Activated CD4-positive, alpha-beta T cell treated with anti-CD3 and anti-CD28 coated beads, Interleukin-2, amount 10 ng/mL, durations not matched to agents 7 days and 5 days (primary cell): ENCODE data around the gene ADGRE2. TPM values are rescaled to one million over a fixed set of nuclear protein-coding genes. Genes with fewer than 3 reads are reported as not detected.

Experiments used
- CTCF ChIA-PET: fragments of 350-600 bp; sonication (Branson Sonifier 250); formaldehyde crosslinking; loops from one replicate; lab custom pipeline; 2021; ENCODE audit warnings: antibody characterized with exemption; lab: Charles Lee
- POLR2A ChIA-PET: fragments of 350-600 bp; sonication (Branson Sonifier 250); formaldehyde crosslinking; loops from one replicate; lab custom pipeline; 2021; ENCODE audit warnings: antibody characterized with exemption; lab: Charles Lee
- DNase-seq: peaks from one replicate; pipeline ENCODE4 v3.0.0-alpha.2; 2020
- H3K27ac Mint-ChIP-seq: one replicate; pipeline ENCODE4 v1.8.0; 2021; ENCODE audit warnings: mild to moderate bottlenecking, moderate library complexity, mixed read lengths
- H3K27me3 Mint-ChIP-seq: one replicate; pipeline ENCODE4 v1.8.0; 2021; ENCODE audit warnings: mixed read lengths
- H3K36me3 Mint-ChIP-seq: one replicate; pipeline ENCODE4 v1.8.0; 2021; ENCODE audit warnings: low read depth, mixed read lengths
- H3K4me1 Mint-ChIP-seq: one replicate; pipeline ENCODE4 v1.8.0; 2021; ENCODE audit warnings: mixed read lengths
- H3K4me3 Mint-ChIP-seq: one replicate; pipeline ENCODE4 v1.8.0; 2021; ENCODE audit warnings: mild to moderate bottlenecking, moderate library complexity, mixed read lengths
- H3K9me3 Mint-ChIP-seq: one replicate; pipeline ENCODE4 v1.8.0; 2021; ENCODE audit warnings: mixed read lengths
- total RNA-seq, 2 experiments: library from RNA; stranded (reverse); gene quantifications; one replicate each; pipeline ENCODE4 v1.2.3, GENCODE V29; 2021

ADGRE2 gene
- total RNA-seq, 2 experiments from 2014 or later: 0.42 to 0.73 TPM

DNA sequence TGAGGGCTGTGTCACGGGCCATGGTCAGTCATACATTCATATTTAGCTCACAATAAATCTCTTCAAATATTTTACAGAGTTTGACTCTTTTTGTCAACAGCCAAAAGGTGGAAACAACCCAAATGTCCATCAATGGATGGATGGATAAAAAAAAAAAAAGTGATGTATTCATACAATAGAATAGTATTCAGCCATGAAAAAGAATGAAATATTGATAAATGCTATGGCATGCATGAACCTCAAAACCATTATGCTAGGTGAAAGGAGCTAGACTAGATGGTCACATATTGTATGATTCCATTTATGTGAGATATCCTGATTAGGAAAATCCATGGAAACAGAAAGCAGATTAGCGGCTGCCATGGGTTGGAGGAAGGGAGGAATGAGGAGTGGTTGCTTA is 16.2 kb downstream of the ADGRE2 start:
- no peak overlapping the region for H3K4me3 Mint-ChIP-seq
- ChIA-PET POLR2A (no interaction called here), CTCF (interaction anchor here (1.9 kb wide), 1 partner anchor 24 kb away, joined by 5 read pairs; no protein-coding TSS in a partner anchor)
- H3K9me3 Mint-ChIP-seq: no peaks in the 10 kb centered on the region
- no peak for DNase-seq
- no peak overlapping the region for H3K27ac Mint-ChIP-seq
- H3K27me3 Mint-ChIP-seq: no peaks in the 10 kb centered on the region
- H3K4me1 Mint-ChIP-seq: no peaks in the 10 kb centered on the region
- peaks cover 2% of the 10 kb centered on the region for H3K36me3 Mint-ChIP-seq

DNA sequence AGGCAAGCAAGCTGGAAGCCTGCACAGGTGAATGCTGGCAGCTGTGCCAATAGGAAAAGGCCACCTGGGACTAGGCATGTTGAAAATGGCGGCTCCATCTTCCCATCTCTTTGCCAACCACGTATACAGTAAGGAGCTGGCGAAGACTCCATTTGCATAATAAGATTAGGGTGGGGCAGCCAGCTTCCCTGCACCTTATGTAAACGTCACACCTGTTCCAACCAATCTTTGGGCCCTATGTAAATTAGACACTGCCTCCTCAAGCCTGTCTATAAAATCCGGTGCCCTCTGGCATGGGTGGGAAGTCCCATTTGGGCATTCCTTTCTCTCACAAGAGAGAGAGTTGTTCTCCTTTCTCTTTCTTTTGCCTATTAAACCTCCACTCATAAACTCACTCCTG is 16.8 kb downstream of the ADGRE2 start:
- Mint-ChIP-seq H3K27ac (no peak overlapping the region), H3K4me3 (no peak overlapping the region), H3K36me3 (peaks cover 2% of the 10 kb centered on the region), H3K4me1 (no peaks in the 10 kb centered on the region), H3K27me3 (no peaks in the 10 kb centered on the region), H3K9me3 (no peaks in the 10 kb centered on the region)
- no peak for DNase-seq
- ChIA-PET POLR2A (no interaction called here), CTCF (interaction anchor here (1.9 kb wide), 1 partner anchor 25 kb away, joined by 5 read pairs; no protein-coding TSS in a partner anchor)

DNA sequence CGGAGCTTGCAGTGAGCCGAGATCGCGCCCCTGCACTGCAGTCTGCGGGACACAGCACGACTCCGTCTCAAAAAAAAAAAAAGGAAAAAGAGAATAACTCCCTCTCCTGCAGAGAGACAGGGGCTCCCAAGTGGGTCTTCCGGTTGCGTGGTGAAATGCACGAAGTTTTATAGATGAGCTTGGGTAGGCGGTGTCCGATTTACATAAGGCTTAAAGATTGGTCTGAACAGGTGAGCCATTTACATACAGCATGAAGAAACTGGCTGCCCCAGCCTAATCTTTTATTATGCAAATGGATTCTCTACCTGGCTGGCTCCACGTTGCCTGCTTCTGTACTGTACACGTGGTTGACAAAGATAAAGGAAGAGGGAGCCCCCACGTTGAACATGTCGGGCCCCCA is 19.5 kb downstream of the ADGRE2 start:
- H3K4me1 Mint-ChIP-seq: no peaks in the 10 kb centered on the region
- H3K36me3 Mint-ChIP-seq: no peaks in the 10 kb centered on the region
- CTCF ChIA-PET: no interaction called here
- POLR2A ChIA-PET: interaction anchor here (0.6 kb wide), 1 partner anchor 11 kb away, joined by 3 read pairs; no protein-coding TSS in a partner anchor
- no peak overlapping the region for H3K27ac Mint-ChIP-seq
- H3K4me3 Mint-ChIP-seq: no peak overlapping the region
- H3K9me3 Mint-ChIP-seq: no peaks in the 10 kb centered on the region
- H3K27me3 Mint-ChIP-seq: no peaks in the 10 kb centered on the region
- no peak for DNase-seq

DNA sequence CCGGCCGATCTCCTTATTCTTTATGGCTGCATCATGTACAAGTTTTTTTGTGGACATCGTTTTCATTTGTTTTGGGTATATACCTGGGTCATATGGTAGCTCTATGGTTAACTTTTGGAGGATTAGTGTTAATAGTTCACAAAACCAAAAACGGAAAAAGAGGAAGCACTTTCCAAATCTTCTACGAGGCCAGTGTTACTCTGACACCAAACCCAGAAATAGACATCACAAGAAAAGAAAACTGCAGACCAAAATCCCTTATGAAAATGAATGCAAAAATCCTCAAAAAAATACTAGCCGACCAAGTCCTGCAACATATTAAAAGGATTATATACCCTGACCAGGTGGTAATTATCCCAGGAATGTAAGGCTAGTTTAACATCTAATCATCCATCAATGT is 29.8 kb downstream of the ADGRE2 start:
- DNase-seq: no peak
- H3K27ac Mint-ChIP-seq: no peak overlapping the region
- ChIA-PET POLR2A (no interaction called here), CTCF (interaction anchor here (1.0 kb wide), 1 partner anchor 938 kb away, joined by 4 read pairs; no protein-coding TSS in a partner anchor)
- no peaks in the 10 kb centered on the region for H3K4me1 Mint-ChIP-seq
- no peaks in the 10 kb centered on the region for H3K36me3 Mint-ChIP-seq
- no peak overlapping the region for H3K4me3 Mint-ChIP-seq
- no peaks in the 10 kb centered on the region for H3K27me3 Mint-ChIP-seq
- no peaks in the 10 kb centered on the region for H3K9me3 Mint-ChIP-seq

DNA sequence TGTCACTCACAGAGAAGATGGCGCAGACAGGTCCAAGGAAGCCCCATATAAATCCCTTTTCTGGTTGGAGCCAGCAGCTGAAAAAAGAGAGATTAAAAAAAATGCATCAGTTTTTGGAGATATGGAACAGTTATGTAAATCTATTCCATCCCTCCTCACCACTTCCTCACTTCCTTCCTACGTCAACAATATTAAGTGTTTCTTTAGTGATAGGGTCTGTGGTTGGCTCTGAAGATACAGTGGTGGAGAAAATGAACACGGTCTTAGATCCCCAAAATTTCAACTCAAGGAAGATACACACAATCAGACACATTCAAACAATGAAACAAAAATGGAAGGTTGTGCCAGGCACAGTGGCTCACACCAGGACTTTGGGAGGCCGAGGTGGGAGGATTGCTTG is 31.5 kb downstream of the ADGRE2 start:
- Mint-ChIP-seq H3K9me3 (no peaks in the 10 kb centered on the region), H3K27ac (no peak overlapping the region), H3K27me3 (no peaks in the 10 kb centered on the region), H3K4me3 (no peak overlapping the region), H3K4me1 (no peaks in the 10 kb centered on the region), H3K36me3 (no peaks in the 10 kb centered on the region)
- CTCF ChIA-PET: no interaction called here
- no peak for DNase-seq
- POLR2A ChIA-PET: no interaction called here

DNA sequence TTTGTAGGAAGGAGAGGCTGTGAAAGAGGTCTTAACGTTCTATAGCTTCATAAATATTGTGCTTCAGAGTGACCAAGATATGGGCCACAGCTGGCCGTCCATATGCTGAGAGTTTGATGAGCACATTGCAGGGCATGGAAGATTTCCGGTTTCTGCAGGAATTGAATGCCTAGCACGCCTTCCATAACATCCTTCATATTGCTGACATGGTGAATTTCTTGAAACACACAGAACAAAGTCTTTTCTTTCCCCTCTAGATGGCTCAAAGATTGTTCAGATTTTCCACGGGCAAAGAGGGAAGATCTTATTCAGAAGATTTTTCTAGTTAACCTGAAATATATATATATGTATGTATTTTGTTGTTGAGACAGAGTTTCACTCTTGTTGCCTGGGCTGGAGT is 42.4 kb downstream of the ADGRE2 start:
- no peak for DNase-seq
- Mint-ChIP-seq H3K27ac (no peak overlapping the region), H3K4me1 (no peaks in the 10 kb centered on the region), H3K27me3 (peaks cover 2% of the 10 kb centered on the region), H3K4me3 (no peak overlapping the region), H3K36me3 (no peaks in the 10 kb centered on the region), H3K9me3 (peaks cover 2% of the 10 kb centered on the region)
- ChIA-PET CTCF (no interaction called here), POLR2A (no interaction called here)

DNA sequence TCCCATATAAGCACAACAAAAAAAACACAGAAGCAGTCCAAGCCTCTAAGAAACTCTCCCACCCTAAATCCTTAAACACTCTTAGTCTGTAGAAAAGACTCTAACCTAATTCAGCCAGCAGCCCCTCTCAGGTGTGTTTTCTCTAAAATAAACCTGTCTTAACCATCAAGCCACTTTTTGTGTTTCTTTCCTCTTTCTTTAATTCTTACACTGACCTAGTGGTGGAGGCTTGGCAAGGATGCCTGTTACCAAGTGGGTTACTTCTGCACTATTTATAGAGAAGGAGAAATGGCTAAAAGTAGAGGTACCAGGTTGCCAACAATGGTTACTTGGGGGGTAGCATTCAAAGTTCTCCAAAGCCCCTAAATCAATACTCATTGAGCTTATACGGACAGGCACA is 44.8 kb downstream of the ADGRE2 start:
- Mint-ChIP-seq H3K4me3 (no peak overlapping the region), H3K27me3 (peaks cover 2% of the 10 kb centered on the region), H3K9me3 (peaks cover 9% of the 10 kb centered on the region), H3K36me3 (no peaks in the 10 kb centered on the region), H3K4me1 (no peaks in the 10 kb centered on the region), H3K27ac (no peak overlapping the region)
- CTCF ChIA-PET: no interaction called here
- POLR2A ChIA-PET: no interaction called here
- no peak for DNase-seq

DNA sequence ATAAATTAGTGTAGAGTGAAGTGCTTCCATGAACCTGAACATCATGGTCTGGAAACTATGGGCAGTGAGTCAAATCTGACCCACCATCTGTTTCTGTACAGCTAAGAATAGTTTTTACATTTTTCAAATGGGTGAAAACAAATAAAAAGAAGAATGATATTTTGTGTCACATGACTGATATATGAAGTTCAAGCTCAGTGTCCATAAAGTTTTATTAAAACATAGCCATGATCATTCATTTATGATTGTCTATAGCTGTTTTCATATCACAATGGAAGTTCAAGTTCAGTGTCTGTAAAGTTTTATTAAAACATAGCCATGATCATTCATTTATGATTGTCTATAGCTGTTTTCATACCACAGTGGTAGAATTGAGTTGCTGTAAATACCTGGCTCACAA is 45.9 kb downstream of the ADGRE2 start:
- H3K4me3 Mint-ChIP-seq: no peak overlapping the region
- H3K9me3 Mint-ChIP-seq: peaks cover 16% of the 10 kb centered on the region
- H3K36me3 Mint-ChIP-seq: no peaks in the 10 kb centered on the region
- H3K27ac Mint-ChIP-seq: no peak overlapping the region
- ChIA-PET POLR2A (no interaction called here), CTCF (no interaction called here)
- no peak for DNase-seq
- H3K4me1 Mint-ChIP-seq: no peaks in the 10 kb centered on the region
- H3K27me3 Mint-ChIP-seq: peaks cover 2% of the 10 kb centered on the region

DNA sequence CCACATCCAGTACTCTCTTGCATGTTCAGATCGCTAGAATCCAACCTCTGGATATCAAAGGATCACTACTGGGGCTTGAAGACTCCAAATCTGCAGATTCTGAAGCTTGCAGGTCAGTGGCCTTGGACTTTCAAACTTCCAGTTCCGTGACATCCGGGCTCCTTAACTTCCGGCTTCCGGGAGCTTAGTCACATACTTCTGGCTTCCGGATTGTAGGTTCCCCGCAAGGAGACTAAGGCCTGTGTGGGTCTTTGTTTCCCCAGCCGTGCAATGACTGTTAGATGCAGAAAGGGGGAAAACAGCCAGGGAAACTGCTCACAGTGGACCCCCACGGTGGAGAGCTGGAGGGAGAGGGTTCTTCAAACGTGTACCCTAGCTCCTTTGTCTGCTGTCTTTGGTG is 47.2 kb downstream of the ADGRE2 start:
- H3K9me3 Mint-ChIP-seq: peaks cover 25% of the 10 kb centered on the region
- CTCF ChIA-PET: no interaction called here
- H3K27ac Mint-ChIP-seq: no peak overlapping the region

DNA sequence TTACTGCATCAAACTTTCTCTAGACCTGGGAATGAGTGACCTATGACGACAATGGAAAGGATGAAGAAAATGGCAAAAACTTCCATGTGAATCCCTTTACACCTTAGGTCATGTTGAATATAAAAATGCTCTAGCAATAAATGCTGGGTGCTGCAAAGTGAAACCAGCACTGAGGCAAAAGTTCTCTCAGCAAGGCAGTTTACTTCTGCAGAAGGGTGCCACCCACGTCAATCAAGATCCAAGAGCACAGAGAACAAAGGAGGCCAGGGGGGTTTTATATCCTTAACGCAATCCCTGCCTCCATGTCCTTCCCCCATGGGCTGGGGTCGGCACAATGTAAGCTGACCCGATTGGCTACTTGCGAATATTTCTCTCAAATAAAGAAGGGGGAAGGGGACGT is 49.8 kb downstream of the ADGRE2 start:
- CTCF ChIA-PET: no interaction called here
- POLR2A ChIA-PET: no interaction called here
- peaks cover 3% of the 10 kb centered on the region for H3K36me3 Mint-ChIP-seq

More for the DNA sequence above, 47.2 kb downstream of the ADGRE2 start:
- no peak overlapping the region for H3K4me3 Mint-ChIP-seq
- H3K27me3 Mint-ChIP-seq: peaks cover 2% of the 10 kb centered on the region
- H3K36me3 Mint-ChIP-seq: no peaks in the 10 kb centered on the region
- H3K4me1 Mint-ChIP-seq: no peaks in the 10 kb centered on the region
- DNase-seq: no peak
- POLR2A ChIA-PET: no interaction called here

DNA sequence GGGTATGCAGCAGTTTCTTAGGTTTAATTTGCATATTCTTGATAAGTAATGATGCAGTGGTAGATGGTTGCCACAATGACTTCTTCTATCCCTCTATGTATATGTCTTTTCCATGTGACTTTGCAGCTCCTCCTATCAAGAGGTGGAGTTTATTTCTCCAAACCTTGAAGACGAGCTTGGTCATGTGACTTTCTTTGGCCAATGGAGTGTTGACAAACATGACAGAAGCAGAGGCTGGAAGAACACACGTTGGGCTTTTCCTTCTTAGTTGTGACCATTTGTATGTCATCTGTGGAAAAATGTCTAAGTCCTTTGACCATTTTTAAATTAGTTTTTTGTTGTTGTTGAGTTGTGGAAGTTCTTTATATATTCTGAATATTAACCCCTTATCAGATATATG is 56.2 kb downstream of the ADGRE2 start:
- H3K4me3 Mint-ChIP-seq: no peak overlapping the region
- POLR2A ChIA-PET: no interaction called here
- H3K27me3 Mint-ChIP-seq: no peaks in the 10 kb centered on the region
- DNase-seq: no peak
- H3K4me1 Mint-ChIP-seq: no peaks in the 10 kb centered on the region
- H3K9me3 Mint-ChIP-seq: peaks cover 70% of the 10 kb centered on the region
- CTCF ChIA-PET: interaction anchor here (1.3 kb wide), 1 partner anchor 10 kb away, joined by 3 read pairs; no protein-coding TSS in a partner anchor
- H3K27ac Mint-ChIP-seq: no peak overlapping the region
- H3K36me3 Mint-ChIP-seq: peaks cover 44% of the 10 kb centered on the region

More for the DNA sequence above, 49.8 kb downstream of the ADGRE2 start:
- DNase-seq: no peak
- Mint-ChIP-seq H3K9me3 (peaks cover 38% of the 10 kb centered on the region), H3K27me3 (no peaks in the 10 kb centered on the region), H3K27ac (no peak overlapping the region), H3K4me3 (no peak overlapping the region), H3K4me1 (no peaks in the 10 kb centered on the region)

DNA sequence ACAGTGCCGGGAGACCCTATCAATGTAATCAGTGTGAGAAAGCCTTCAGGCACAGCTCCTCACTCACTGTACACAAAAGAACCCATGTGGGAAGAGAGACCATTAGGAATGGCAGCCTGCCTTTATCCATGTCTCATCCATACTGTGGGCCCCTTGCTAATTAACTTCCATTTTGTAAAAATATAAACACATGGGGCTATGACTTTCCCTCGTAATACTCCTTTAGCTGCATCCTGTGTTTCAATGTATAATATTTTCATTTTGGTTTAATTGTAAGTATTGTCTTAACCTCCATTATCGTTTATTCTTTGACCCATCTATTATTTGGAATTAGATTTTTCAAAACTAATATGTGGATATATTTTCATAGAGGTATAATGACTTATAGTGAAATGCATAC is 59.2 kb downstream of the ADGRE2 start:
- POLR2A ChIA-PET: no interaction called here
- peaks cover 72% of the 10 kb centered on the region for H3K36me3 Mint-ChIP-seq
- peaks cover 71% of the 10 kb centered on the region for H3K9me3 Mint-ChIP-seq
- no peak overlapping the region for H3K27ac Mint-ChIP-seq
- H3K4me3 Mint-ChIP-seq: no peak overlapping the region
- CTCF ChIA-PET: no interaction called here
- no peaks in the 10 kb centered on the region for H3K27me3 Mint-ChIP-seq
- no peak for DNase-seq
- H3K4me1 Mint-ChIP-seq: no peaks in the 10 kb centered on the region

DNA sequence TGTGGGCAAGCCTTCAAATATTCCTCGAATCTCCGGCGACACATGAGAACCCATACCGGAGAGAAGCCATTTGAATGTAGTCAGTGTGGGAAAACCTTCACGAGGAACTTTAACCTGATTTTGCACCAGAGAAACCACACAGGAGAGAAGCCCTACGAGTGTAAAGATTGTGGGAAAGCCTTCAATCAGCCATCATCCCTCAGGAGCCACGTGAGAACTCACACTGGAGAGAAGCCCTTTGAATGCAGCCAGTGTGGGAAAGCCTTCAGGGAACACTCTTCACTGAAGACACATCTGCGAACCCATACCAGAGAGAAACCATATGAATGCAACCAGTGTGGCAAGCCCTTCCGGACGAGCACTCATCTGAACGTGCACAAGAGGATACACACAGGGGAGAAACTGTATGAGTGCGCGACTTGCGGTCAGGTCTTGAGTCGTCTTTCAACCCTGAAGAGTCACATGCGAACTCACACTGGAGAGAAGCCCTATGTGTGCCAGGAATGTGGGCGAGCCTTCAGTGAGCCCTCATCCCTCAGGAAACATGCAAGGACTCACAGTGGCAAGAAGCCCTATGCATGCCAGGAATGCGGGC is 59.7 kb downstream of the ADGRE2 start:
- ChIA-PET POLR2A (no interaction called here), CTCF (no interaction called here)
- H3K9me3 Mint-ChIP-seq: peaks cover 71% of the 10 kb centered on the region
- H3K4me3 Mint-ChIP-seq: no peak overlapping the region
- H3K4me1 Mint-ChIP-seq: no peaks in the 10 kb centered on the region
- no peak for DNase-seq
- H3K27ac Mint-ChIP-seq: no peak overlapping the region
- H3K27me3 Mint-ChIP-seq: no peaks in the 10 kb centered on the region
- H3K36me3 Mint-ChIP-seq: peaks cover 75% of the 10 kb centered on the region

DNA sequence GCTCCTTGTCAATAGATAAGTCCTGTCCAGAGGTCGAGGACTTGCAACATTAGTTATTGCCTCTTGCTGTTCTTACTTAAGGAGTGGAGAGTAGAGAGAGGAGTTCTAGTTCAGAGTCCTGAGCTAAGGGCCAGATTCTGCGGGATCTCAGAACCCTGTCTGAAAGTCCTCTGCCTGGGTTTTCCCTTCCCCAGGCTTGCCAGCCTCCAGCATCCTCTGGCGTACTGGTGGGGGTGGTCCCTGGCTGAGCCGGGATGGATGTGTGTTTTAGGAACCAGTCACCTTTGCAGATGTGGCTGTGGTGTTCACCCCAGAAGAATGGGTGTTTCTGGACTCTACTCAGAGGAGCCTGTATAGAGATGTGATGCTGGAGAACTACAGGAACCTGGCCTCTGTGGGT is 62.5 kb downstream of the ADGRE2 start:
- ChIA-PET CTCF (interaction anchor here (1.0 kb wide), 1 partner anchor 9 kb away, joined by 3 read pairs; no protein-coding TSS in a partner anchor), POLR2A (no interaction called here)
- Mint-ChIP-seq H3K4me1 (no peaks in the 10 kb centered on the region), H3K4me3 (no peak overlapping the region), H3K9me3 (peaks cover 70% of the 10 kb centered on the region), H3K27ac (no peak overlapping the region), H3K36me3 (peaks cover 79% of the 10 kb centered on the region), H3K27me3 (no peaks in the 10 kb centered on the region)
- DNase-seq: no peak
